Superior temporal gyrus (tissue), 1 donor: ENCODE results near the gene VMO1.

Experiments used
- DNase-seq: peaks from one replicate; pipeline ENCODE4 v3.0.0-alpha.2; 2016; ENCODE audit errors: extremely low spot score

VMO1 gene

DNA sequence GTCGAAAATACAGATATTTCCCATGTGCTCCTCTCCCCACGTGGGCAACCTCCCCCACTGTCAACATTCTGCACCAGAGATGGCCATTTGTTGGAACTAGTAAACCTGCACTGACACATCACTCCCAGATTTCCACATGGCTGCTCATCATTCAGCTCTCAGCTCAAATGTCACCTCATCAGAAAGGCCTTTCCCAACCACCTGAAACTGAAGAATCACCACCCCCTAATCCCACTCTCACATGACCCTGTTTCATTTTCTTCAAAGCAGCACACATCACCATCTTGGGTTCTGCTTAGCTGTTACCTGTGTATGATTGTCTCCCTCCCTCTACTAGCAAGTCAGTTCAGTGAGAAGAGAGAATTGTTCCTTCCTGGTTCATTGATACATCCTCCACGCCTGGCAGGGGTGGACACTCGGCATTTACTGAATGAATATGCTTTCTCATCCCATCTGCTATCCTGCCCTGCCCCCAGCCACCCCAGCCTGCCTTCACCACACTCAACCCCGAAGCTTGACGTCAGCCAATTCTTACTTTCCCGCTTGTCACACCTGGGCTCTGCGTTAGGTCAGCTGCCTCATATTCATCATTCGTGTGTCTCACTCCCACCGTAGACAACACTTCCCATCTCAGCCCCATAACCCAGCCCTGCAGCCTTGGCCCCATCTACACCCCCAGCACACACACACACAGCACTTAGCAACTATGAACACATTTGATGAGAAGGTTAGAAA, 14.5 kb upstream of the VMO1 start:
- no peak for DNase-seq

GRCh38 chr17:4796552-4796920, 10.4 kb upstream of the VMO1 start:
- DNase-seq, result no peak

GRCh38 chr17:4795168-4795567, 9.0 kb upstream of the VMO1 start:
- no peak for DNase-seq

DNA sequence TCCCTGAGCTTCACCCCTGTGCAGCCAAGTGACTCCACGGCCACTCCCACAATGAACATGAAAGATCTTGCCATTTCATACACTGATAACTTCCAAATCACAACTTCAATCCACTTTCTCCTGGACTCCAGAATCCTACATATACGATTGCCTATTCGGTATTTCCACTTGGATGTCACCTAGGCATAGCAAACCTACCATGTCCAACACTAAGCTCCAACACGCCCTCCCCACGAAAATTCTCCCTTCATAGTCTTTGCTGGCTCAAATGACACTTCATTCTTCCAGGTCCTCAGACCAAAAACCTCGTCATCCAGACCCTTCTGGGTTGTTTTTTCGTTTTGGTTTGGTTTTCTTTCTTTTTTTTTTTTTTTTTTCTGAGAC, 4.5 kb upstream of the VMO1 start:
- no peak for DNase-seq

DNA sequence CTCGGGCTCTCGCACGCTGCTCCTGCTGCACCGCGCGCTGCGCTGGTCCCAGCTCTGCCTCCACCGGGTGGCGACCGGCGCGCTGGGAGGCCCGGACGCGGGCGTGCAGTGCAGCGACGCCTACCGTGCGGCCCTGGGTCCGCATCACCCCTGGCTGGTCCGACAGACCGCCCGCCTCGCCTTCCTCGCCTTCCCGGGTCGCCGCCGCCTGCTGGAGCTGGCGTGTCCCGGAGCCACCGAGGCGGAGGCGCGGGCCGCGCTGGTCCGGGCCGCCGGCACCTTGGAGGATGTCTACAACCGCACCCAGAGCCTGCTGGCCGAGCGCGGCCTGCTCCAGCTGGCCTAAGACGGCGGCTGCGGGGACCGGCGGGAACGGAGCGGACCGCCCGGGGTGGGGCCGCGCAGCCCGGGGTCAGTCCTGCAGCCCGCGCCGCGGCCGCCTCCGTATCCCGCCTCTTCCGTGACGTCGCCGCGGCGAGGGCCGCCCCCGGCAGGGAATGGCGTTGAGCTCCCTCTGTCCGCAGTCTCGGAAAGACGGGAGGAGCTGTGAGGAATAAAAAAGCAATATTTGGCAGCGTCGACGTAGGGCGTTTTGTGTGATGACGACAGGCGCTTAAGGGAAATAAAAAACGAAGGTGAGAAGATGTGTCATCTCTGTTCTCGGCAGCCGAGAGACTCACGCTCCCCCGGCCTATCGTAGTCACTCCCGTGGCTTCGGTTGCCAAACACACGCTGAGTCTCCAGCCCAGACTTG, 4.0 kb upstream of the VMO1 start:
- peak; percentile 84 for DNase-seq

- peak; percentile 29 for DNase-seq
Measured at GRCh38 chr17:4789701-4789950, 3.5 kb upstream of the VMO1 start.

DNA sequence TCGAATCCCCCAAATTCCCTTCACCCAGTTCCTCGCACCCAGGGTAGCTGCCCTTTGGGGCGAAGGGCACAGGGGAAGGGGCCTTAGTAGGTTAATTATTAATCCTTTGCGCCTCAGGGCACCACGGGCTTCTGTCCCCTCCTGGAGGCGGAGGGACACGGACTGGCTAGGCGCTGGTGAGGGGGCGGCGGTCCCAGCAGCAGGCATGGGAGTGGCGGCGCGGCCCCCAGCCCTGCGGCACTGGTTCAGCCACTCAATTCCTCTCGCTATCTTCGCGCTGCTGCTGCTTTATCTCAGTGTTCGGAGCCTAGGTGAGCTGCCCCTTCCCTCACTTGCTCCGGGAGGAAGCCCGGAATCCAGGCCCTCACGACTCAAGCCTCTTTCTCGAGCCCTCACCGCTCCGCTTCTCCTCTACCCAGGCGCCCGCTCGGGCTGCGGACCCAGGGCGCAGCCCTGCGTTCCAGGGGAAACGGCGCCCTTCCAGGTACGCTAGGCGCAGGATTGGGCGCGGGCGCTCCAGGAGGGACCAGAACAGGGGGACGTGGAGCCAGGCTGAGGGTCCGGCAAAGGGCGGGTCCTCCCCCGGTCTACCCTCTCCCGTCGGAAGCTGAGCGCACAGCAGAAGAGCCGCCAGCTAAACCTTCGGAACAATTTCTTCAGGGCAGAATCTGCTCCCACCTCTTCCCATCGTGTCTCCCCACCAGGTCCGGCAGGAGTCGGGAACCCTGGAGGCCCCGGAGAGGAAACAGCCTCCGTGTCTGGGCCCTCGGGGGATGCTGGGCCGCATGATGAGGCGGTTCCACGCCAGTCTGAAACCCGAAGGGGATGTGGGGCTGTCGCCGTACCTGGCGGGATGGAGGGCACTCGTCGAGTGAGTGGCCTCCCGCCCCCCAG, 2.9 kb upstream of the VMO1 start, which contains the start of gene GLTPD2:
TSS of gene GLTPD2 (plus strand) at position 158 of the 894 bp plus-strand sequence. CDS start at position 206, 48 bp downstream.
- DNase-seq, result no peak

- DNase-seq, result no peak
Measured at GRCh38 chr17:4788159-4788806, 2.1 kb upstream of the VMO1 start.

DNA sequence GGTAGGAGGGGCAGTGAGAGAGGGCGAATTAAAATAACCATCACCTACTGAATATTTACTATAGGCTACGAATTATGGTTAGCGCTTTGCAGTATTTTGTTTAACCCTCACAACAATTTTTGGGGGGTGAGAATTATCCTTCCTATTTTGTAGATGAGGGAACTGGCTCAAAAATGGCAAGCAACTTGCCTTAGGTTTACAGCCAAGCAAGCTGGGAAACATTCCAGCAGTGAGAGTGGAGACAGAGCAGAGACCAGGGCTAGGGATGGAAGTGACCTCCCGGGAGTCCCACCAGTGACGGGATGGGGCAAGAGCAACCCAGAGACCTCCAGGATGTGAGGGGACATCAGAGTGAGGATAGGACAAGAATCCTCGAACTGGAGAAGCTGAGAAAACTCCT, 352 bp upstream of the VMO1 start:
- DNase-seq, result peak; percentile 37

- DNase-seq, result no peak
Measured at GRCh38 chr17:4785311-4786105, 656 bp downstream of the VMO1 start.

DNA sequence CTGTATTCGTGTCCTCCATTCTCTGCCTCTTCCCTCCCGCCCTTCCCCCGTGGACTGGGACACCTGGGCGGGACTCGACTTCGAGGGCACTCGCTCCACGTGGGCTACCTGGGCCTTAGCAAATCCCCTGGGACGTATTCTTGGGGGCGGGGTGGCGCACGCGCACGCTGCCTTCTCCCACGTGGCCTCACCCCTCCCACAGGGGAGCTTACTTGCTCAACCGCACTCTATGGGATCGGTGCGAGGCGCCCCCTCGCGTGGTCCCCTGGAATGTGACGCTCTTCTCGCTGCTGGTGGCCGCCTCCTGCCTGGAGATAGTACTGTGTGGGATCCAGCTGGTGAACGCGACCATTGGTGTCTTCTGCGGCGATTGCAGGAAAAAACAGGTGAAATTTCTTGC, 3.5 kb downstream of the VMO1 start:
- DNase-seq, result no peak

DNA sequence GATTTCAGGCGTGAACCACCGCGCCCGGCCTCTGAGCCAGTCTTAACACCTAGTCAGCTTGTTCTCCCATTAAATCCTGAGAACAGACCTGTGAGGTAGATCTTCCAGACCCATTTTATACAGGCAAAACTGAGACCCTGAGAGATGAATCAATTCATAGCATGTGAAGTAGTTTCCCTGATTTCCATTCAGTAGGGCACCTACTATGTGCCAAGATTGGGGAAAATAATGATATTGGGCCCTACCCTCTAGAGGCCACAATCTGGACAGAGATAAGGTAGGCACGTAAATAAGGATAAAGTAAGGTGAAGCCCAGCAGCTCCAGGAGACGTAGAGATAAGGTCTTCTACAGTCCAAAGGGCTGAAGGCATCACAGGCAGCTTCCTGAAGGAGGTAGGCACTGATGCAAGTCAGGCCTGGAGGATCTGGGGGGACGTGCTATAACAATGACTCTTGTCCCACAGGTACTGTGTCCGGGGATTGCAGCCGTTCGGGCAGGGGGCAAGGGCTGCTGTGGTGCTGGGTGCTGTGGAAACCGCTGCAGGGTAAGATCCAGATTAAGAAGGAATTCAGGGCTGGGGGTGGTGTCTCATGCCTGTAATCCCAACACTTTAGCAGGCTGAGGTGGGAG, 5.7 kb downstream of the VMO1 start:
- no peak for DNase-seq

- DNase-seq, result no peak
Measured at GRCh38 chr17:4777969-4778760, 8.0 kb downstream of the VMO1 start.

- no peak for DNase-seq
Measured at GRCh38 chr17:4772235-4772613, 13.9 kb downstream of the VMO1 start.

DNA sequence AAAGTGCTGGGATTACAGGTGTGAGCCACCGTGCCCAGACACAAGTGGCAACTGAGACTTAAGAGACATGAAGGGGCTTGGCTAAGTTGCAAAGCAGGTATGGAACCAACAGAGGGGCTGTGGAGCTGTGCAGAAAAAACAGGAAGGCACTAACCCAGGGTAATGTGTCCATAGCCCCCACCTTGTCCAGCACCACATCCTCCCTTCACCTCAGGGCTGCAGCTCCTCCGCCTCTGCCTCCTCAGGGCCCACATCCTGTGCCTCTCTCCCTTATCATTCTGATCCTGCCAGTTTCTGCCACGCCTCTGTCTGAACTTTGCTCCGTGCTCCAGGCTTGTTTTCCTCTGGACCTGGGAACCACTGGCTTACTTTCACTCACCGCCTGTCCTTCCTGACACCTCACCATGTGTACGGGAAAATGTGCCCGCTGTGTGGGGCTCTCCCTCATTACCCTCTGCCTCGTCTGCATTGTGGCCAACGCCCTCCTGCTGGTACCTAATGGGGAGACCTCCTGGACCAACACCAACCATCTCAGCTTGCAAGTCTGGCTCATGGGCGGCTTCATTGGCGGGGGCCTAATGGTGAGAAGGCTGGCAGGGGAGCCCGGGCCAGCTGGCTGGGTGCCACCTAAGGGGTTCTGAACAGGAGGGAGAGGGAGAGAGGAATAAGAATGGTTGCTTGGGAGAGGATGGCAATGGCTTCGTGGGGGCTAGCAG, 14.5 kb downstream of the VMO1 start, which contains the start of gene TM4SF5:
TSS of gene TM4SF5 (plus strand) at position 368 of the 716 bp plus-strand sequence. CDS start at position 405, 37 bp downstream.
- no peak for DNase-seq

GRCh38 chr17:4769628-4770027, 16.5 kb downstream of the VMO1 start:
- no peak for DNase-seq

DNA sequence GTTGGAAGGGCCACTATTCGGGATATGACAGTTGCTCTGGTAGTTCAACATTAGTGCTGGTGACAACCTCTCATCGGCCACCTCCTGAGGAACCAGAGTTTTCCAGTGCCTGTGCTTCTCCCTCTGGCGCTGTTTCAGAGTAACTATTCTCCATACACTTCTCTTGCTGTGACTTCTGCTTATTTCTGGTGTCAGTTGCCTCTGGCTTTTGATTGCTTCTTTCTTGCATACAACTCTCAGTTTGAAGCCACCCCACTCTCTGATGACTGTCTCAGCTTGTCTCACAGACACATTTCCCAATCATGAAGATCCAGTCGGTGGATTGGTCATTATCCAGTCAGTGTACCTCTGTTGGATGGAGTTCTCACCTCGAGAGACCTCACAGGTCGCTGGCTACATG, 17.9 kb downstream of the VMO1 start:
- DNase-seq, result no peak

GRCh38 chr17:4766723-4767122, 19.4 kb downstream of the VMO1 start:
- no peak for DNase-seq

DNA sequence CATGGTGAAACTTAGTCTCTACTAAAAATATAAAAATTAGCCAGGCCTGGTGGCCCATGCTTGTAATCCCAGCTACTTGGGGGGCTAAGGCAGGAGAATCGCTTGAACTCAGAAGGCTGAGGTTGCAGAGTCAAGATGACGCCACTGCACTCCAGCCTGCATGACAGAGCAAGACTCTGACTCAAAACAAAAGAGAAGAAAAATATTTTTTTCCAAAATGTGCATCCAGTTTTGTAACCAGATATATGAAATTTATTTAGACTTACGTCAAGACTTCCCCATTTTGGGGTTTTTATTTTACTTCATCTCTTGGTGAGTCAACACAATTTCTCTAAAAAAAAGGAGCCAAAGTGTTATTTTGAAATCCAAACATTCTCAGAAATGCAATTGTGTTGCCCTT, 20.0 kb downstream of the VMO1 start:
- no peak for DNase-seq
